ENCODE measurements around the gene IBA57. TPM values are rescaled to one million over a fixed set of nuclear protein-coding genes. Genes with fewer than 3 reads are reported as not detected.

IBA57 gene
- total RNA-seq, 1 donor from 2014 or later, result 2.0 TPM

GRCh38 chr1:228123505-228123904, 42.1 kb upstream of the IBA57 start:
- DNase-seq (ENCODE audit: low read depth), result no peak
- no peak for TF ChIP-seq CTCF (conservative IDR thresholded peaks at IDR 0.05; ENCODE audit: low read depth, low read length)
- H3K4me3 ChIP-seq (ENCODE audit: low read depth, low read length), result no peak overlapping the region

GRCh38 chr1:228125185-228125584, 40.4 kb upstream of the IBA57 start:
- TF ChIP-seq CTCF (conservative IDR thresholded peaks at IDR 0.05; ENCODE audit: low read depth, low read length), result no peak
- DNase-seq (ENCODE audit: low read depth), result no peak
- H3K4me3 ChIP-seq (ENCODE audit: low read depth, low read length), result no peak overlapping the region

GRCh38 chr1:228131766-228132165, 33.8 kb upstream of the IBA57 start:
- no peak for TF ChIP-seq CTCF (conservative IDR thresholded peaks at IDR 0.05; ENCODE audit: low read depth, low read length)
- H3K4me3 ChIP-seq (ENCODE audit: low read depth, low read length), result no peak overlapping the region
- no peak for DNase-seq (ENCODE audit: low read depth)

GRCh38 chr1:228134591-228134990, 31.0 kb upstream of the IBA57 start:
- no peak for DNase-seq (ENCODE audit: low read depth)
- TF ChIP-seq CTCF (conservative IDR thresholded peaks at IDR 0.05; ENCODE audit: low read depth, low read length), result no peak
- H3K4me3 ChIP-seq (ENCODE audit: low read depth, low read length), result no peak overlapping the region

GRCh38 chr1:228136901-228137300, 28.7 kb upstream of the IBA57 start:
- H3K4me3 ChIP-seq (ENCODE audit: low read depth, low read length), result no peak overlapping the region
- TF ChIP-seq CTCF (conservative IDR thresholded peaks at IDR 0.05; ENCODE audit: low read depth, low read length), result no peak
- no peak for DNase-seq (ENCODE audit: low read depth)

- no peak for DNase-seq (ENCODE audit: low read depth)
- H3K4me3 ChIP-seq (ENCODE audit: low read depth, low read length), result peak overlapping the region; percentile 63
- no peak for TF ChIP-seq CTCF (conservative IDR thresholded peaks at IDR 0.05; ENCODE audit: low read depth, low read length)
These were observed 26.1 kb upstream of the IBA57 start for GRCh38 chr1:228139406-228139930.

- peak; percentile 29 for TF ChIP-seq CTCF (conservative IDR thresholded peaks at IDR 0.05; ENCODE audit: low read depth, low read length)
- peak; percentile 85 for DNase-seq (ENCODE audit: low read depth)
These were observed 25.5 kb upstream of the IBA57 start, which contains the start of gene GUK1 for GRCh38 chr1:228139931-228140723. Gene GUK1 (plus strand): TSS chr1:228140279. CDS start chr1:228140303, 24 bp downstream.

More at GRCh38 chr1:228139931-228140723, 25.5 kb upstream of the IBA57 start, which contains the start of gene GUK1:
- H3K4me3 ChIP-seq (ENCODE audit: low read depth, low read length), result peak within 1 kb of the TSS; percentile 63

All from epithelial cell of proximal tubule (primary cell).